Measurements from ENCODE around the gene HLA-DMB. TPM values are rescaled to one million over a fixed set of nuclear protein-coding genes. Genes with fewer than 3 reads are reported as not detected.

The HLA-DMB gene
- total and polyA plus RNA-seq, 10 of the 15 experiments (the other 5 are each of a cell fraction or from before 2014, with no cell fraction given), result 114 to 173 (median 150) TPM

GRCh38 chr6:32967151-32968091 is 26.6 kb upstream of the HLA-DMB start:
- SMC1A ChIA-PET (ENCODE audit: uncharacterized antibody, unreplicated experiment), result interaction anchor here (0.6 to 17.2 kb wide), 10 partner anchors 12 to 82 kb away, joined by 3 to 347 read pairs (median 7); partner anchors contain the start of genes HLA-DMA and HLA-DMB
- H3K4me3 ChIP-seq, result peak overlapping the region; percentile 90
- no peak for DNase-seq (ENCODE audit: low read depth, low spot score)
- peak overlapping the region; percentile 98 for H3K4me2 ChIP-seq (ENCODE audit: control insufficient read depth, insufficient read depth)
- peak overlapping the region; percentile 100 for H3K27ac ChIP-seq (ENCODE audit: control insufficient read depth, insufficient read depth)
- H2AFZ ChIP-seq (ENCODE audit: control insufficient read depth, low read depth, low read length), result peak overlapping the region; percentile 88
- intact Hi-C loops (cut with micrococcal nuclease; ENCODE audit: unreplicated experiment), result no loop called here
- RAD21 ChIA-PET (ENCODE audit: unreplicated experiment), result interaction anchor here (0.7 to 12.2 kb wide), 13 partner anchors 8 to 129 kb away, joined by 3 to 224 read pairs (median 4); partner anchors contain the start of genes HLA-DMA, HLA-DMB and TAP2
- POLR2A ChIA-PET, result interaction anchor here (0.8 to 16.6 kb wide), 17 partner anchors 11 to 145 kb away, joined by 3 to 486 read pairs (median 4); partner anchors contain the start of genes HLA-DMA, HLA-DMB, HLA-DPA1 and HLA-DPB1
- ATAC-seq, result no peak
- no peaks in the 10 kb centered on the region for H4K20me1 ChIP-seq (ENCODE audit: control insufficient read depth, insufficient read depth)
- no TSS peak for BruUV-seq (replicated peaks)
- H3K79me2 ChIP-seq (ENCODE audit: control insufficient read depth, insufficient read depth, low read length), result peaks cover 61% of the 10 kb centered on the region
- H3K9me3 ChIP-seq (replicated peaks; ENCODE audit: control insufficient read depth, insufficient read depth, low read length), result no peaks in the 10 kb centered on the region
- peaks cover 8% of the 10 kb centered on the region for H3K4me1 ChIP-seq (ENCODE audit: control insufficient read depth, insufficient read depth, low read length)
- peak; percentile 87 for FAIRE-seq
- WGBS (ENCODE audit: insufficient coverage, insufficient replicate concordance, low lambda C conversion rate, missing lambda C conversion rate), result under 1% methylated on average over 16 of the region's 16 CpGs
- CTCF ChIA-PET, result interaction anchor here (0.9 to 13.8 kb wide), 15 partner anchors 13 to 356 kb away, joined by 3 to 243 read pairs (median 8); partner anchors contain the start of genes HLA-DMA and HLA-DMB
- peaks cover 1 to 2% of the 10 kb centered on the region in 2 experiments; a peak in 2 of 4 replicates for H3K36me3 ChIP-seq (ENCODE audit: control insufficient read depth in 2 of 2, insufficient read depth in 2 of 2, low read length in 1 of 2)
- H3K27me3 ChIP-seq (replicated peaks in 1 of 2; ENCODE audit: control insufficient read depth in 2 of 2, insufficient read depth in 2 of 2, low read length in 1 of 2), result no peaks in the 10 kb centered on the region
- peak overlapping the region; percentile 100 for H3K9ac ChIP-seq (ENCODE audit: control insufficient read depth, insufficient read depth, low read length)
- in situ Hi-C loops (cut with MboI), result loop anchor here (25.0 kb wide), 2 partner anchors 1405 to 1695 kb away; partner anchors contain the start of gene LTA
- peak in 1 of 2 experiments; percentile 38; a peak in 1 of 4 replicates for TF ChIP-seq ETV6 (conservative IDR thresholded peaks at IDR 0.05 in 1 of 2, IDR thresholded peaks at IDR 0.05 in 1 of 2; ENCODE audit: borderline replicate concordance in 1 of 2, low read depth in 1 of 2)
- no peak for TF ChIP-seq JUND (IDR thresholded peaks at IDR 0.05; ENCODE audit: low read depth, low read length)
- no peak for TF ChIP-seq ATF2 (IDR thresholded peaks at IDR 0.05; ENCODE audit: low read length)
- no peak for TF ChIP-seq STAT1 (conservative IDR thresholded peaks at IDR 0.05)
- no peak for TF ChIP-seq CEBPZ (IDR thresholded peaks at IDR 0.05; ENCODE audit: low read depth, low read length)
- peak; percentile 11 for TF ChIP-seq SMAD1 (IDR thresholded peaks at IDR 0.05; ENCODE audit: low read depth, partially characterized antibody)
- peak; percentile 67 for TF ChIP-seq EED (IDR thresholded peaks at IDR 0.05; ENCODE audit: low read depth)
- TF ChIP-seq PAX8 (IDR thresholded peaks at IDR 0.05), result no peak
- no peak for TF ChIP-seq SUZ12 (IDR thresholded peaks at IDR 0.05; ENCODE audit: unreplicated experiment)
- TF ChIP-seq CBFB (IDR thresholded peaks at IDR 0.05; ENCODE audit: low read depth), result peak; percentile 21; the same call in 1 of the 2 replicates
- peak; percentile 53; the same call in 1 of the 2 replicates for TF ChIP-seq SMAD5 (IDR thresholded peaks at IDR 0.05; ENCODE audit: low read depth)
- no peak for TF ChIP-seq MEF2B (IDR thresholded peaks at IDR 0.05; ENCODE audit: partially characterized antibody, poor library complexity, severe bottlenecking)
- TF ChIP-seq NR2F1 (conservative IDR thresholded peaks at IDR 0.05), result peak; percentile 45; the same call in 1 of the 2 replicates
- no peak for TF ChIP-seq CEBPB (IDR thresholded peaks at IDR 0.05; ENCODE audit: borderline replicate concordance in 1 of 2, low read depth in 2 of 2, low read length in 2 of 2)

Measured in GM12878 (cell line).